ENCODE measurements around the gene NIPSNAP3A. TPM values are rescaled to one million over a fixed set of nuclear protein-coding genes. Genes with fewer than 3 reads are reported as not detected.

NIPSNAP3A gene
- total RNA-seq, 1 experiment from 2014 or later: 17.4 TPM

- intact Hi-C loops (cut with micrococcal nuclease; ENCODE audit: unreplicated experiment) (no loop called here), in situ Hi-C loops (cut with HindIII; ENCODE audit: low pct_unique_long_range_greater_than_20kb, low sequenced_read_pairs) (no loop called here)
- no TSS peak for BruUV-seq (replicated peaks)
- H3K4me1 ChIP-seq (ENCODE audit: control insufficient read depth, insufficient read depth, low read length): no peaks in the 10 kb centered on the region
- POLR2A ChIA-PET: no interaction called here
- H3K36me3 ChIP-seq (ENCODE audit: control insufficient read depth, insufficient read depth, low read length): no peaks in the 10 kb centered on the region; the same call in 1 of the 2 replicates
- DNase-seq (ENCODE audit: low read depth, low spot score) (no peak), ATAC-seq (no peak)
- no peak overlapping the region for H3K27ac ChIP-seq (ENCODE audit: low read length)
- no peaks in the 10 kb centered on the region for H3K9me3 ChIP-seq (ENCODE audit: control insufficient read depth, insufficient read depth, low read depth, low read length)
- H3K4me3 ChIP-seq (ENCODE audit: low read depth in 2 of 2, low read length in 2 of 2): no peak overlapping the region
- no peak for TF ChIP-seq TCF7L2 (IDR thresholded peaks at IDR 0.05; ENCODE audit: low read depth, low read length)
- no peaks in the 10 kb centered on the region for H3K27me3 ChIP-seq (ENCODE audit: control insufficient read depth, insufficient read depth, low read length)
- CTCF ChIA-PET: no interaction called here
These were observed 48.4 kb downstream of the NIPSNAP3A start for GRCh38 chr9:104795857-104796256.

GRCh38 chr9:104798209-104798995 lies 50.9 kb downstream of the NIPSNAP3A start:
- Histone ChIP-seq H3K36me3 (ENCODE audit: control insufficient read depth, insufficient read depth, low read length) (no peaks in the 10 kb centered on the region), H3K27me3 (ENCODE audit: control insufficient read depth, insufficient read depth, low read length) (no peaks in the 10 kb centered on the region), H3K27ac (ENCODE audit: low read length) (no peak overlapping the region), H3K4me1 (ENCODE audit: control insufficient read depth, insufficient read depth, low read length) (no peaks in the 10 kb centered on the region), H3K9me3 (ENCODE audit: control insufficient read depth, insufficient read depth, low read depth, low read length) (no peaks in the 10 kb centered on the region), H3K4me3 (ENCODE audit: low read depth in 2 of 2, low read length in 2 of 2) (no peak overlapping the region)
- ATAC-seq (no peak), DNase-seq (ENCODE audit: low read depth, low spot score) (no peak)
- in situ Hi-C loops (cut with HindIII; ENCODE audit: low pct_unique_long_range_greater_than_20kb, low sequenced_read_pairs) (no loop called here), intact Hi-C loops (cut with micrococcal nuclease; ENCODE audit: unreplicated experiment) (no loop called here)
- POLR2A ChIA-PET: interaction anchor here (0.6 kb wide), 1 partner anchor 1843 kb away, joined by 3 read pairs; no protein-coding TSS in a partner anchor
- TF ChIP-seq TCF7L2 (IDR thresholded peaks at IDR 0.05; ENCODE audit: low read depth, low read length) (no peak), CTCF (IDR thresholded peaks at IDR 0.05) (no peak), POLR2AphosphoS5 (IDR thresholded peaks at IDR 0.05; ENCODE audit: low read depth, low read length) (no peak), REST (IDR thresholded peaks at IDR 0.05; ENCODE audit: insufficient read depth in 1 of 2, low read depth in 2 of 2, low read length in 1 of 2) (no peak), SIN3A (IDR thresholded peaks at IDR 0.05; ENCODE audit: borderline replicate concordance, insufficient read depth, low read depth, low read length) (no peak)
- CTCF ChIA-PET: no interaction called here
- no TSS peak for BruUV-seq (replicated peaks)

Data from Panc1 (cell line).